GM12873 (cell line): ENCODE measurements around the gene TMEM135.

ENCODE experiments used
- TF ChIP-seq, protein P1 (sequence below): IDR thresholded peaks from 2 replicates; pipeline ENCODE4 v1.5.1; 2012; ENCODE audit warnings: low read depth, mild to moderate bottlenecking, moderate library complexity, low read length, control low read depth; ENCODE audit not compliant: insufficient read depth; ENCODE audit errors: missing control alignments

The TMEM135 gene

GRCh38 chr11:87061766-87062165 is 24.0 kb downstream of the TMEM135 start:
- TF ChIP-seq, protein P1, sequence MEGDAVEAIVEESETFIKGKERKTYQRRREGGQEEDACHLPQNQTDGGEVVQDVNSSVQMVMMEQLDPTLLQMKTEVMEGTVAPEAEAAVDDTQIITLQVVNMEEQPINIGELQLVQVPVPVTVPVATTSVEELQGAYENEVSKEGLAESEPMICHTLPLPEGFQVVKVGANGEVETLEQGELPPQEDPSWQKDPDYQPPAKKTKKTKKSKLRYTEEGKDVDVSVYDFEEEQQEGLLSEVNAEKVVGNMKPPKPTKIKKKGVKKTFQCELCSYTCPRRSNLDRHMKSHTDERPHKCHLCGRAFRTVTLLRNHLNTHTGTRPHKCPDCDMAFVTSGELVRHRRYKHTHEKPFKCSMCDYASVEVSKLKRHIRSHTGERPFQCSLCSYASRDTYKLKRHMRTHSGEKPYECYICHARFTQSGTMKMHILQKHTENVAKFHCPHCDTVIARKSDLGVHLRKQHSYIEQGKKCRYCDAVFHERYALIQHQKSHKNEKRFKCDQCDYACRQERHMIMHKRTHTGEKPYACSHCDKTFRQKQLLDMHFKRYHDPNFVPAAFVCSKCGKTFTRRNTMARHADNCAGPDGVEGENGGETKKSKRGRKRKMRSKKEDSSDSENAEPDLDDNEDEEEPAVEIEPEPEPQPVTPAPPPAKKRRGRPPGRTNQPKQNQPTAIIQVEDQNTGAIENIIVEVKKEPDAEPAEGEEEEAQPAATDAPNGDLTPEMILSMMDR = no peak

DNA sequence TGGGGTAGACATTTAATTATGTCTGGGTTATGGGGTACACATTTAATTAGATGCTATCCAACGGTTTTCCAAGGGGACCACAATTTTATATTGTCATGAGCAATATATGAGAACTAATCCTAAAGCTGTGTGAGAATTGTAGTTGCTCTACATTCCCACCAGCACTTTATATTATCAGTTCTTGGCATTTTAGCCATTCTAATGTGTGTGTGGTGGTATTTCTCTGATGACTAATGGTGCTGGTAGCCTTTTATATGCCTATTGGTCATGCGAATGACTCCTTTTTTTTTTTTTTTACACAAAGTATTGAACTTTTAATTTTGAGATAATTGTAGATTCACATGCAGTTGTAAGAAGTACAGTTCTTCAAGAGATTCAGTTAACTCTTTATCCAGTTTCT is 26.2 kb downstream of the TMEM135 start:
- TF ChIP-seq, protein P1 = no peak

- TF ChIP-seq, protein P1 = no peak
Observed at GRCh38 chr11:87072787-87073186, 35.1 kb downstream of the TMEM135 start.

DNA sequence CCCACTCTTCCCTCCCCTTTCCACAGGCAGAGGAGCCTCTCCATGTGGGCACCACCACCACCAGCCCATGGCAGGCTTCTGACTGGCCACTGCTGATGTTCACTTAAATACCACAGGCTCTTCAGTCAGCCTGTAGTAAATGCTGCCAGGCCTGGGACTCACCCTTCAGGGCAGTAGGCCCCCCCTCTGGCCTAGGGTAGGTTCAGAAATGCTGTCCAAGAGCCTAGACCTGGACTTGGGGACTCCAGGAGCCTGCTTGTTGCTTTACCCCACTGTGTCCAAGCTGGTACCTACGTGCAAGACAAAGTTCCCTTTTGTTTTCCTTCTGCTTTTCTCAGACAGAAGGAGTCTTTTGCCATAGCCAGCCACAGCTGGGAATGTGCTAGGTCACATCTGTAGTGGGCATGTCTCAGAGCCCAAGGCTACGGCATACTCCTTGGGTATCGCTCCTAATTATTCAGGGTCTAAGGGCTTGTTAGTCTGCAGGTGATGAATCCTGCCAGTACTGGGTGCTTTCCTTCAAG is 38.6 kb downstream of the TMEM135 start:
- TF ChIP-seq, protein P1 = no peak

- TF ChIP-seq, protein P1 = no peak
Observed at GRCh38 chr11:87076874-87077429, 39.2 kb downstream of the TMEM135 start.

DNA sequence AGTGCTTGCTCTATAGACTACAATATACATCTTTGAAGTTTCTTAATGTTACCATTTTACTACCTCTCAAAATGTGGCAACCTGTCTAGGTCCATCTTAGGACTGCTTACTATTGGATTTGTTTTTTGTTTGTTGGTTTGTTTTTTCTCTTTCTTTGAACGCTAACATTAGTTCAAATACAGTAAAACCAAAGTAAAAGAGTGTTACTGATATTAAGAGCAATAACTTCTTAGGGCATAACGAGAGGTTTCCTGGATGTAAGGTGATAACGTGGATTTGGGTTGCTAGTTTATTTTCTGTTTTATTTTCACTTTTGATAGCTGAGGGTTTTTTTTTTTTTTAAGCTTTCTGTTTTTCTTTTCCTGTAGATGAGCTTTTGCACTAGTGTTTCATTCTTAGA is 43.6 kb downstream of the TMEM135 start:
- TF ChIP-seq, protein P1 = no peak

- TF ChIP-seq, protein P1 = no peak
Observed at GRCh38 chr11:87082590-87082989, 44.9 kb downstream of the TMEM135 start.
